NCI-H345 treated with DMSO at 0.1 percent for 48 hours (cell line): ENCODE data around the gene PDS5B.
A peak's percentile ranks its signal among the peaks of the same experiment; 100 is the strongest.
"Not testable (repeated sequence)": the region's sequence is repeated elsewhere in the genome, so short reads cannot be mapped to it uniquely, and the experiment has no call there.

Experiments
- DNase-seq: peaks from one replicate; lab custom pipeline; 2025; ENCODE audit not compliant: unreplicated experiment; lab: John Stamatoyannopoulos, UW

PDS5B gene

DNA sequence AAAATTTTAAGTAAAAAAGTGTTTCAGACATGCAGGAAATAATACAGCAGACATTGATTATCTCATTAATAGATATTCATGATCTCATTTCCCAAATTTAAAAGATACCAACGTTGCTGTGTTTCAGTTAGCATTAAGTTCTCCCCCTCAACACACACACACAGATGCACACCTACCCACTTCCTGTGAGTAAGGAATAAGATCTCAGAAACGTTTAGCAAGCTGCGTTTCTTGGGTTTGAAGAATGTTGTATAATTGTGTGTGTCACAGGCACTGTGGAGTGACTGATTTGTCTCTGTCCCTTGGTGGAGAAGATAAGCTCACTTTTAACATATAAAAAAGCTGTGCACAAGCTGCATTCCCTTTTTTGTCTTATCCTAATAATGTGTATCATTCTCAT is 196.8 kb downstream of the PDS5B start:
- no peak for DNase-seq

DNA sequence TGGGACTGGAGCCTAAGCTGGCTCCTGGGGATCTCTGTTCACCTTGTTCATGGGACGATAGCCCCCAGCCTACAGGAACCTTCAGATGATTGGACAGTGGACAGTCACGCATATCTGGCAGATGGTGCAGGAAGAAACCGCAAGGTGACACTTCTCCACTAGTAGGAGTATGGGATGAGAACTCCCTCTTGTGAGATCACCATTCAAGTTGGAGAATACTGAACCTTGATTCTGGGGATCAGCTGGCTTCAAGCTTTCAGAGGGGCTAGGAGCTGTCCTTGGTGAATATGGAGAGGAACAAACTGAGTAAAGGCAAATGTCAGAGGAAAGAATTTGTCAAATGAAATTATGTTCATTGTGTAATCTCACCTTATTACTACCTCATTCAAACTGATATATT is 204.5 kb downstream of the PDS5B start:
- no peak for DNase-seq

DNA sequence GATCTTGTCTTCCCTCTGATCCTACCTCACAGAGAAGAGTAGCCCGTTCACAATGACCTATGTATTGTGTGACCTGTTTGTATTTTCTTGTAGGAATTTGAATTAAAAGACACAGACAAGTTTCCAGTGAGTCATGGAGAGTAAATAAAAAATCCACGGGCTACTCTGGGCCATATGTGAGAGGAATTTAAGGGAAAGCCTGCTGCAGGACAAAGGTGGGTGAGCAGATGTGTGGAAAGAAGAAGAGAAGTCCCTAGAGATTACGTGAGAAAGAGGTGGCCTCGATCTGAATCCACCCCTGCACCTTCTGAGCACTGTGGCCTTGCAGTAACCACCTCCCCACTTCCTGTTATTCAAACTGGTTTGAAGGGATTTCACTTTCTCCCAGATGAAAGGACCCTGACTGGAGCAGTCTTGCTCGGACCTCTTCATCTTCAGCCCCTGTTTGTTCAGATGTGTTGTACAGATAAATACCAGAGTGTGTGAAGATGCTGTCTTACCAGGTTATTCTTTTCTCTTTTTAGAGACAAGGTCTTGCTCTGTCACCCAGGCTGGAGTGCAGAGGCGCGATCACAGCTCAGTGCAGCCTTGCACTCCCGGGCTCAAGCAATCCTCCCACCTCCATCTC is 205.4 kb downstream of the PDS5B start:
- DNase-seq, result no peak

DNA sequence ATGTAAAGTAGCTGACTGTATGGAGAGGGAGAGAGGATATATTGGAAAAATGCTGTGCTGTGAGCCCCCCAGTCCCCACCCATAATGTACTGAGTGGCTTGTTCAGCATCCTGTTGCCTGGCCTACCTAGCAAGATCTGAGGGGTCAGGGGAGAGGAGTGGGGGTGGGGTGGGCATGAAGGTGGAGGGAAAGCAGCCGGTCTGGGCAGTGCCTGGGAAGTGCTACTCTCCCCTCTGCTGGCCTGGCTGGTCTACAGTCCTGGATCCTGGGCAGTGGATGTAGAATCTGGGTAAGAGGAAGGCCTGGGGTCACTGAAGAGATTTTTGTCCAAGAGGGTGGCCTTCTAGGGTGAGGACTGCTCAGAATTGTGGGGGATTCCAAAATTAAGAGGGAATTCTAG is 210.5 kb downstream of the PDS5B start:
- no peak for DNase-seq

DNA sequence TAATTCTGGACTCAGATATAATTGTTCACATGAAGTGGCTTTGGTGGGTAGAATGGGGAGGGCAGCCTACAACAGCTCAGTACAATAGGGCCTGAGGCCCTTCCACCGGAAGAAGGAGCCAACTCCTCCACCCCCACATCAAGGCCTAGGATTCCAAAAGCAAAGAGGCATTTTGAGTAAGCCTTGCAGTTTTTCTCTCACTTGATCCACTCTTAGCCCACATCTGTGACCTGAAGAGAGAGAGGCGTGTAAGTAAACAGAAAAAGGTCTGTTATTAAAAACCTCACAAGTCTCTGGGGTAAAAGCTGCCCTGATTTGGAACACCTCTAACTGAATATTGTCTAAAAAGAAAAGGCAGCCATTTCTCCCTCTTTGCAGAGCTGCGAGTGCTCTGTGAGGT is 215.9 kb downstream of the PDS5B start:
- no peak for DNase-seq

DNA sequence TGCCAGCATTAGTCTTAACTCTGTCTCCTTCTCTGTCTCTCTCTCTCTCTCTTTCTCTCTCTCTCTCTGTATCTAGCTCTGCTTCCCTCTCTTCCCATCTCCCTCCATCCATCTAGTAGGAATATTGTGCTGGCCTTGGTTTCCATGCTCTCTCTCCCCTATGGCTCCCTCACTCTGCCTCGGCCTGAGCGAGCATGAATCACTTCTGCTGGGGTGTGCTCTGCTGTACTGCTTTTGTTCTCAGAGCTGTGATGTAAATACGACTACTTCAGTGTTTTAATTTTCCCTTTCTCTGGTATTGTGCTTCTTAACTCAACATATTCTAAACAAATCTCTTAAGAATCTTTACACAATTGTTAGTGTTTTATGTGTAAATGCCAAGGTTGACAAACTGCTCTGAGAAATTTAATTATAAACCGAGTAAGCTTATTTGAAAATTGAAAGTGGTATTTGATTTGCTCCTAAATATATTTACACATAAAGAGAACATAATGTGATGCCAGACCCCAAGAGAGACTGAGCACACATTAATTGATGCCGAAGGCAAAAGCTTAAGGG is 218.5 kb downstream of the PDS5B start:
- DNase-seq, result no peak

DNA sequence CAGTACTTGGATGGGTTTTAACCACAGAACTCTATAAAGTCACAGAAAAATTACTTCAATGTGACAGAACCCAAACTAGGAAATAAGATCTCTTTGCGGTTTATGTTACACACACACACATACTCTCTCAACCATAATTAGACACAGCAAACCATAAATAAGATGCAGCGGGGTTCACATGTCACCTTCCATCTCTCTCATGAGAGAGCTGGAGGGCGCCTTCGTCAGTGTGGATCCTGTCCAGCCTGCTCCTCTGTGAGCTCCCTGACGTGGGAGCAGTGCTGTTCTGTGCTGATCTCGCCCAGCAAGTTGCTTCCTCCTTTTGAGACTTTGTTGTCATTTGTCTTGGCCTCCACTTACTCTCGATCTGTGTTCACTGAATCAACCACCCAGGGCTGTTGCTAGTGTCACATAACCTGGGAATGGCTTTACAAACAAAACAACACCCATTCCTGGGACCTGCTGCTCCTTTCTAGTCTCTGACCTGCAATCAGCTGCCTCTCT is 225.1 kb downstream of the PDS5B start:
- no peak for DNase-seq

DNA sequence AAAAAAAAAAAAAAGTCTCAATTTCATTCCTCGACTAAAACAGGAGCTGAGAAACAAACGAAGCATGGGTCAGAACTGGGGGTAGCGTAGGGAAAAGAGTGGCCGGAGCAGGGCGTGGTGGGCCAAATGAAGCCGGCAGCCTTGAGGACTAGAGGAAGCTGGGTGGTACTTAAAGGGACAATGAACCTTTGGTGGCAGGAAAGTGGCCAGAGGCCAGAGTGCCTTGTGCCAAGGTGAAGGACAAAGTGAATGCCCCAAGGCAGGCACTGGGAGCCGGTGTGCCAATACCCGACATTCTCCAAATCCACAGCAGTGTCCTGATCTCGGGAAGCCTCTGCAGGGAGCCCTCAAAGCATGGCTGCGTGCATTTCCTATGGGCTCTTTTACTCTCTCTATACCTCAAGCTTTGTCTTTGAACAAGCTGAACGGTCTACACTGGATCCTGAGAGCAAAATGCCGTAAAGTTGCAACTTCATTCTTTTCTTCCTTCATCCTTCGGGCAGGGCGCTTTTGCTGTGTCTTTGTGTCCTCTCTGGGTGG is 235.0 kb downstream of the PDS5B start:
- DNase-seq, result no peak

DNA sequence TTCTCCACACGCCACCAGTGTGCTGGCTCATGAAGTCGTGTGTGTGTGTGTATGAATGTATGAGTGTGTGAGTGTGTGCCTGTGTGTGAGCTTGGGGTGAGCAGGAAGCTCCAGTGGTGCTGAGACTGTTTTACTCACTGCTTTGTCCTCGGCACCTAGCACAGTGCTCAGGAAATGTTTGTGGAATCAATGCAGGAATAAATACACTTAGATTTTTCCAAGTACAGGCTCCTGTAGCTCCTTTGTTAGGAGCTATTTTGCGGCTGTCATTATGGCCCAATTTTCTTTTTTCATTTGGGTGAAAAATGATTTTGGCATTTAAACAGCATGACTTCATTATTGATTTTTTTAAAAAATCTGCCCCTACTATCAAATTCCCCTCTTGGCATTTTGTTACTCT is 236.5 kb downstream of the PDS5B start:
- DNase-seq, result peak; percentile 53

DNA sequence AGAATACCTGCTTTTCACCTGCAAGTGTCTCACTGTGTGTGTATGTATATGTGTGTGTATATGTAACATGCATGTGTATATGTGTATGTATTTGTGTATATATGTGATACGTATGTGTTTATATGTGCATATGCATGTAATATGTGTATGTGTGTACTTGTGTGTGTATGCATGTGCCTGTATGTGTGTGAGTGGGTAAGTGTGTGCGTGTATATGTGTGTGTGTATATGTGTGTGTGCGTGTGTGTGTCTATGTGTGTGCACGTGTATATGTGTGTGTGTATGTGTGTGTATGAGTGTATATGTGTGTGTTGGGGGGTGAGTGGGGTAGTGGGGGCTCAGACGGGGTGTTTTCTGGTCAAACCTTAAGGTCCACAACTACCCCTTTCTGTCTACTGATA is 237.3 kb downstream of the PDS5B start:
- DNase-seq, result no peak

DNA sequence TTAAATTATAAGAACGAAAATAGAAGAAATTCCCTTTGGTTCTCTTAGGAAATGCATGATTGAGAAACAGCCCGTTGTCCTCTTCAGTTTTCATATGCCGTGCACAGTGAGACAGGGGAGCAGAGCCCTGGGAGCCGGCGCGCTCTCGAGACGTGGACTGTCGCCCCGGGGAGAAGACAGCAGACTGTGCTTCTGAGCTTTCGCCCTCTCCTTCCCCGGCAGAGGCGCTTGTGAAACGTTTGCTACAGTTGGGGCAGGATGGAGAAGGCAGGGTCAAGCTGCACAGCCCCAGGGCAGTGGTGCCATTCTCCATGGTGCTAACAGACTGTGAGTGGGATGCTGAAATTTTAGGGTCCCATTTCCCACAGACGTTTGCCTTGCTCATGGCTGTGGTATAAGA is 237.8 kb downstream of the PDS5B start:
- DNase-seq, result no peak

DNA sequence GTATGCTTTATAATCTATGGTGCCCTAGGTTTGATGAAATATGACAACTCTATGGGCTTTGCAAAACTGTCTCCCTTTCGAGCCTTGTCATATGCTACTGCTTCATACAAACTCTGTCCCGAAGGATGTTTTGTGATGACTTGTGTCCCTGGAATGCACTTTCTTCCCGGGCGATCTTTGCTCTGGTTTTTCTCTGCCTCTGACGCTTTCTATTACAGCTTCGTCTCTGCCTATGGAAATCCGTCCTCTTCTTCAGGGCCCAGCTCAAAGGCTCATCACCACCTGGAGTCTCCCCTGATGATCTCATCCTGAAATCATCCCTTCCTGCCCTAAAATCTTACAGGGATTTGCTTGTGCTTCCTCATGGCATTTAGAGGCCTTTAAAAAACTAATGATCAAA is 238.4 kb downstream of the PDS5B start:
- DNase-seq, result no peak

DNA sequence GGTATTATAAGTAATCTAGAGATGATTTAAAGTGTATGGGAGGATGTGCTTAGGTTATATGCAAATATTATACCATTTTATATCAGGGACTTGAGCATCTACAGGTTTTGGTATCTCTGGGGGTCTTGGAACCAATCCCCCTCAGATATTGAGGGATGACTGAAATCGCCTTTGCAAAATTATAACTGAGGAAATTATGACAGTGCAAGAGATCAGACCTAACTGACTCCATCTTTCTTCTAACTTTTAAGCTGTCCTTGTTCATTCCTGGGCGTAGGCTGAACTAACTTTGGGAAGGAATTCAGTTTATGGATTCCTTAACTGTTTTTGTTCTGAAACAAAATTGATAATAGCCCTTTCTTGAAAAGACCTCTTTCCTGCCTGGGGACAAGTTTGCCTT is 239.2 kb downstream of the PDS5B start:
- no peak for DNase-seq

DNA sequence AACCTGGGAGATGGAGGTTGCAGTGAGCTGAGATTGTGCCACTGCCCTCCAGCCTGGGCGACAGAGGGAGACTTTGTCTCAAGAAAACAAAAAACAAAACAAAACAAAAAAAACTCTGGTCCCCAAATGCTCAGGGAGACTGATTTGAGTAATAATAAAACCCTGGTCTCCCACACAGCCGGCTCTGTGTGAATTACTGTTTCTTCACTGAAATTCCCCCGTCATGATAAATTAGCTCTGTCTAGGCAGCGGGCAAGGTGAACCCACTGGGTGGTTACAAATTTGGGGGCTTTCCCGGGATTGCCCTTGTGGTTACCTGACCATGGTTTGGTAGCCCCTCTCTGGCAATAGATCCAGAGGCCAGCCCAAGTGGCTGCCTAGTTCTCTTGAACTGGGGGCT is 240.1 kb downstream of the PDS5B start:
- DNase-seq, result not testable (repeated sequence)
